GM23338 (cell line): ENCODE measurements around the gene GRIP2. TPM values are rescaled to one million over a fixed set of nuclear protein-coding genes. Genes with fewer than 3 reads are reported as not detected.

Source experiments
- ATAC-seq: fragments of 200-7000 bp; cut with Tn5 transposase; 3 replicates; pipeline ENCODE4 v1.9.1; 2020
- DNase-seq: peaks from one replicate; pipeline ENCODE4 v3.0.0-alpha.2; 2015; ENCODE audit warnings: low spot score
- H2AFZ ChIP-seq: fragments of 200-600 bp; sonication (generic); 2 replicates; pipeline ENCODE4 v1.8.0; 2016; ENCODE audit warnings: antibody characterized with exemption, mild to moderate bottlenecking, moderate library complexity
- H3F3A ChIP-seq: fragments of 200-600 bp; sonication (generic); replicated peaks from 2 replicates; pipeline ENCODE4 v1.8.0; 2017; ENCODE audit warnings: antibody characterized with exemption, mixed run types, low read depth
- H3K27ac ChIP-seq: fragments of 200-600 bp; sonication (generic); 2 replicates; pipeline ENCODE4 v1.6.1; 2016; ENCODE audit warnings: low read depth
- H3K27me3 ChIP-seq: fragments of 200-600 bp; sonication (generic); 2 replicates; pipeline ENCODE4 v1.8.0; 2016; ENCODE audit warnings: mild to moderate bottlenecking, mixed run types, moderate library complexity; ENCODE audit not compliant: insufficient read depth
- H3K36me3 ChIP-seq: fragments of 200-600 bp; sonication (generic); 2 replicates; pipeline ENCODE4 v1.8.0; 2016; ENCODE audit warnings: mild to moderate bottlenecking; ENCODE audit not compliant: insufficient read depth
- H3K4me1 ChIP-seq: fragments of 200-600 bp; sonication (generic); 2 replicates; pipeline ENCODE4 v1.8.0; 2016; ENCODE audit warnings: mild to moderate bottlenecking, moderate library complexity; ENCODE audit not compliant: insufficient read depth
- H3K4me2 ChIP-seq: fragments of 200-600 bp; sonication (generic); 2 replicates; pipeline ENCODE4 v1.7.1; 2017; ENCODE audit warnings: mixed run types
- H3K4me3 ChIP-seq: fragments of 200-600 bp; sonication (generic); 2 replicates; pipeline ENCODE4 v1.6.1; 2016; ENCODE audit warnings: mixed run types
- H3K79me2 ChIP-seq: fragments of 200-600 bp; sonication (generic); replicated peaks from 2 replicates; pipeline ENCODE4 v1.8.0; 2017; ENCODE audit warnings: mild to moderate bottlenecking; ENCODE audit not compliant: insufficient read depth
- H3K9me2 ChIP-seq: fragments of 200-600 bp; sonication (generic); 2 replicates; pipeline ENCODE4 v1.8.0; 2017; ENCODE audit not compliant: insufficient read depth
- H4K20me1 ChIP-seq: fragments of 200-600 bp; sonication (generic); replicated peaks from 2 replicates; pipeline ENCODE4 v1.8.0; 2017; ENCODE audit warnings: mild to moderate bottlenecking; ENCODE audit not compliant: insufficient read depth
- H3K27ac Mint-ChIP-seq: 2 replicates; pipeline ENCODE4 v1.8.0; 2020; ENCODE audit warnings: inconsistent platforms, mild to moderate bottlenecking, moderate library complexity, mixed read lengths
- H3K27me3 Mint-ChIP-seq: 3 replicates; pipeline ENCODE4 v1.8.0; 2022; ENCODE audit warnings: low read depth, mild to moderate bottlenecking, moderate library complexity, mixed read lengths, inconsistent platforms; ENCODE audit not compliant: insufficient read depth, poor library complexity
- H3K36me3 Mint-ChIP-seq: 3 replicates; pipeline ENCODE4 v1.8.0; 2021; ENCODE audit warnings: low read depth, mild to moderate bottlenecking, inconsistent platforms, moderate library complexity, mixed read lengths
- H3K4me1 Mint-ChIP-seq: 3 replicates; pipeline ENCODE4 v1.8.0; 2020; ENCODE audit warnings: mild to moderate bottlenecking, inconsistent platforms, mixed read lengths
- H3K4me3 Mint-ChIP-seq: 3 replicates; pipeline ENCODE4 v1.8.0; 2021; ENCODE audit warnings: moderate library complexity, mild to moderate bottlenecking, inconsistent platforms, mixed read lengths
- H3K9me3 Mint-ChIP-seq: 3 replicates; pipeline ENCODE4 v1.8.0; 2020; ENCODE audit warnings: moderate library complexity, mild to moderate bottlenecking, inconsistent platforms, mixed read lengths
- CREB1 ChIP-seq: fragments of 250-450 bp; sonication (Bioruptor Pico); IDR thresholded peaks from 2 replicates; pipeline ENCODE4 v1.5.0; 2020; ENCODE audit warnings: low read depth, mild to moderate bottlenecking, moderate library complexity
- CTCF ChIP-seq, 2 experiments: fragments of 200-600 bp in 1 of 2; sonication (generic) in 1 of 2; conservative IDR thresholded peaks; 2 replicates each; pipeline versions ENCODE4 v1.5.1 to v1.6.1; 2016 to 2017; ENCODE audit warnings: antibody characterized with exemption in 2 of 2, low read depth in 2 of 2, mild to moderate bottlenecking in 2 of 2, moderate library complexity in 1 of 2
- EZH2 ChIP-seq: fragments of 200-600 bp; sonication (generic); IDR thresholded peaks from one replicate; pipeline ENCODE4 v1.8.0; 2017; ENCODE audit warnings: antibody characterized with exemption, mild to moderate bottlenecking, low read depth; ENCODE audit not compliant: unreplicated experiment
- JUNB ChIP-seq: IDR thresholded peaks from one replicate; pipeline ENCODE4 v1.6.1; 2016; ENCODE audit warnings: antibody characterized with exemption; ENCODE audit not compliant: unreplicated experiment
- NANOG ChIP-seq: IDR thresholded peaks from 2 replicates; pipeline ENCODE4 v1.6.1; 2016; ENCODE audit warnings: antibody characterized with exemption, borderline replicate concordance
- POLR2AphosphoS5 ChIP-seq: IDR thresholded peaks from 2 replicates; pipeline ENCODE4 v1.6.1; 2016; ENCODE audit warnings: antibody characterized with exemption, low read depth
- STAT1 ChIP-seq: IDR thresholded peaks from one replicate; pipeline ENCODE4 v1.6.1; 2016; ENCODE audit warnings: antibody characterized with exemption; ENCODE audit not compliant: unreplicated experiment
- ZNF114 ChIP-seq: fragments of 250-450 bp; sonication (Bioruptor Pico); IDR thresholded peaks from 2 replicates; pipeline ENCODE4 v1.5.0; 2020; ENCODE audit warnings: mild to moderate bottlenecking, moderate library complexity
- ZNF331 ChIP-seq: fragments of 250-450 bp; sonication (Bioruptor Pico); IDR thresholded peaks from 2 replicates; pipeline ENCODE4 v1.5.0; 2020; ENCODE audit warnings: low read depth, mild to moderate bottlenecking, moderate library complexity
- polyA plus RNA-seq: library from polyadenylated mRNA; unstranded; fragments of >200 nt; fragmentation: Nextera tagmentation; extraction: Ambion mirVana; gene quantifications from 2 replicates; pipeline ENCODE4 v1.2.1, GENCODE V29; 2016
- total RNA-seq: library from RNA; depleted of rRNA; stranded (reverse); fragments of >200 nt; shearing (Covaris generic); gene quantifications from 2 replicates; pipeline ENCODE4 v1.2.3, GENCODE V29; 2014
- TF ChIP-seq, protein P1 (sequence below): IDR thresholded peaks from one replicate; pipeline ENCODE4 v1.6.1; 2018; ENCODE audit warnings: antibody characterized with exemption; ENCODE audit not compliant: unreplicated experiment
- TF ChIP-seq, protein P2 (sequence below): IDR thresholded peaks from 2 replicates; pipeline ENCODE4 v1.6.1; 2016; ENCODE audit warnings: antibody characterized with exemption
- TF ChIP-seq, protein P3 (sequence below): fragments of 250-450 bp; sonication (Bioruptor Pico); IDR thresholded peaks from 2 replicates; pipeline ENCODE4 v1.5.0; 2020; ENCODE audit warnings: mild to moderate bottlenecking, moderate library complexity

GRIP2 gene
- total and polyA plus RNA-seq, 2 experiments from 2014 or later: 3.6 to 5.8 TPM

DNA sequence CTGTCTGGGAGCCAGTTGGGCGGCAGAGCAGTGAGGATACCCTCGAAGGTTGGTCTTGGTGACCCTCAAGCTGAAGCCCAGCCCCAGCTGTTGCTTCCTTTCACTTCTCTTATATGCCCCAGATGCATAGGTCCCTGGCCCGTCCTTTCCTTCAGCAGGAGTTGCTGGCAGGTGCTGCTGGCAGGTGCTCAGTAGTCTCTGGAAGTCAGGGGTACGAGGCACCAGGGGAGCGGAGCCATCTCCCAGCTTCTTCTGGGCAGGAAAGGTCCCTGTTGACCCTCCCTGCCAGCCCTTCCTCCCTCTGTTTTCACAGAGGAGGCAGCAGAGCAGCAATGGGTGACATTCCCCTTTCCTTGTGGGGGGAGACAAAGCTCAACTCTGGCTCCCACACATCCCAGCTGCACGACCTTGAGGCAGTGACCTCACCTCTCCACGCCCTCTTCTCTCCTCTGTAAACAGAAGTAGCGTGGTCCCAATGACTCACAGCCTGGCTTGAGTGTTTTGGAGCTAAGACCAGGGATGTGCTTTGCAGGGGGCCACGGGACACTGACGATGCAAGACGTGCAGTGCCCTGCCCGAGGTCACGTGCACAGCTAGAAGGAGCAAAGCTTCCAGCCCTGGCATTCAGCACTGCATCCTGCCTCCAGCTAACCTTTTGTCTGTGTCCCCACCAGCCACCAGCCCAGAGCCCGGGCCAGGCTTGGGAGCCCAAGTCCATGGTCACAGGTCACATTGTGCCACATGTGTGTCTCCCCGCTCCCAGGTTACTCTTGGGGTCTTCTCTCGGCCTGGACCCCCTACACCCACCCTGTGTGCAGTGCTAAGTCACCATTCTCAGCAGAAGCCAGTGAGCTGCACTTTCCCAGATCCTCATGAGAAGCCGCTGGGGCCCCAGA lies 88.0 kb downstream of the GRIP2 start:
- Mint-ChIP-seq H3K27me3 (peaks cover 16% of the 10 kb centered on the region), H3K27ac (0 out of 2 replicates have a peak overlapping the region, but pooled peaks have one; percentile 70), H3K4me3 (no peak overlapping the region), H3K36me3 (peaks cover 66% of the 10 kb centered on the region), H3K4me1 (peaks cover under 1% of the 10 kb centered on the region; the same call in 1 of the 3 replicates), H3K9me3 (no peaks in the 10 kb centered on the region)
- Histone ChIP-seq H3F3A (0 out of 2 replicates have a peak, but pooled peaks cover under 1% of the 10 kb centered on the region), H3K27ac (no peak overlapping the region), H3K36me3 (peaks cover 54% of the 10 kb centered on the region), H3K79me2 (no peaks in the 10 kb centered on the region), H3K9me2 (no peaks in the 10 kb centered on the region), H3K4me1 (peaks cover under 1% of the 10 kb centered on the region; the same call in 1 of the 2 replicates), H3K27me3 (no peaks in the 10 kb centered on the region), H4K20me1 (peaks cover 14% of the 10 kb centered on the region; the same call in 1 of the 2 replicates), H2AFZ (no peak overlapping the region), H3K4me3 (no peak overlapping the region), H3K4me2 (no peak overlapping the region)
- TF ChIP-seq, protein P1, sequence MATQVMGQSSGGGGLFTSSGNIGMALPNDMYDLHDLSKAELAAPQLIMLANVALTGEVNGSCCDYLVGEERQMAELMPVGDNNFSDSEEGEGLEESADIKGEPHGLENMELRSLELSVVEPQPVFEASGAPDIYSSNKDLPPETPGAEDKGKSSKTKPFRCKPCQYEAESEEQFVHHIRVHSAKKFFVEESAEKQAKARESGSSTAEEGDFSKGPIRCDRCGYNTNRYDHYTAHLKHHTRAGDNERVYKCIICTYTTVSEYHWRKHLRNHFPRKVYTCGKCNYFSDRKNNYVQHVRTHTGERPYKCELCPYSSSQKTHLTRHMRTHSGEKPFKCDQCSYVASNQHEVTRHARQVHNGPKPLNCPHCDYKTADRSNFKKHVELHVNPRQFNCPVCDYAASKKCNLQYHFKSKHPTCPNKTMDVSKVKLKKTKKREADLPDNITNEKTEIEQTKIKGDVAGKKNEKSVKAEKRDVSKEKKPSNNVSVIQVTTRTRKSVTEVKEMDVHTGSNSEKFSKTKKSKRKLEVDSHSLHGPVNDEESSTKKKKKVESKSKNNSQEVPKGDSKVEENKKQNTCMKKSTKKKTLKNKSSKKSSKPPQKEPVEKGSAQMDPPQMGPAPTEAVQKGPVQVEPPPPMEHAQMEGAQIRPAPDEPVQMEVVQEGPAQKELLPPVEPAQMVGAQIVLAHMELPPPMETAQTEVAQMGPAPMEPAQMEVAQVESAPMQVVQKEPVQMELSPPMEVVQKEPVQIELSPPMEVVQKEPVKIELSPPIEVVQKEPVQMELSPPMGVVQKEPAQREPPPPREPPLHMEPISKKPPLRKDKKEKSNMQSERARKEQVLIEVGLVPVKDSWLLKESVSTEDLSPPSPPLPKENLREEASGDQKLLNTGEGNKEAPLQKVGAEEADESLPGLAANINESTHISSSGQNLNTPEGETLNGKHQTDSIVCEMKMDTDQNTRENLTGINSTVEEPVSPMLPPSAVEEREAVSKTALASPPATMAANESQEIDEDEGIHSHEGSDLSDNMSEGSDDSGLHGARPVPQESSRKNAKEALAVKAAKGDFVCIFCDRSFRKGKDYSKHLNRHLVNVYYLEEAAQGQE: no peak
- TF ChIP-seq ZNF331 (CRISPR knock-in tag) (no peak), CREB1 (CRISPR knock-in tag) (no peak), ZNF114 (CRISPR knock-in tag) (no peak), CTCF (conservative IDR thresholded peaks at IDR 0.05; ENCODE audit: low read depth in 2 of 2) (no peak), STAT1 (no peak), JUNB (no peak), NANOG (no peak), POLR2AphosphoS5 (no peak), EZH2 (no peak)
- TF ChIP-seq, protein P2, sequence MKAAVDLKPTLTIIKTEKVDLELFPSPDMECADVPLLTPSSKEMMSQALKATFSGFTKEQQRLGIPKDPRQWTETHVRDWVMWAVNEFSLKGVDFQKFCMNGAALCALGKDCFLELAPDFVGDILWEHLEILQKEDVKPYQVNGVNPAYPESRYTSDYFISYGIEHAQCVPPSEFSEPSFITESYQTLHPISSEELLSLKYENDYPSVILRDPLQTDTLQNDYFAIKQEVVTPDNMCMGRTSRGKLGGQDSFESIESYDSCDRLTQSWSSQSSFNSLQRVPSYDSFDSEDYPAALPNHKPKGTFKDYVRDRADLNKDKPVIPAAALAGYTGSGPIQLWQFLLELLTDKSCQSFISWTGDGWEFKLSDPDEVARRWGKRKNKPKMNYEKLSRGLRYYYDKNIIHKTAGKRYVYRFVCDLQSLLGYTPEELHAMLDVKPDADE: no peak
- TF ChIP-seq, protein P3, sequence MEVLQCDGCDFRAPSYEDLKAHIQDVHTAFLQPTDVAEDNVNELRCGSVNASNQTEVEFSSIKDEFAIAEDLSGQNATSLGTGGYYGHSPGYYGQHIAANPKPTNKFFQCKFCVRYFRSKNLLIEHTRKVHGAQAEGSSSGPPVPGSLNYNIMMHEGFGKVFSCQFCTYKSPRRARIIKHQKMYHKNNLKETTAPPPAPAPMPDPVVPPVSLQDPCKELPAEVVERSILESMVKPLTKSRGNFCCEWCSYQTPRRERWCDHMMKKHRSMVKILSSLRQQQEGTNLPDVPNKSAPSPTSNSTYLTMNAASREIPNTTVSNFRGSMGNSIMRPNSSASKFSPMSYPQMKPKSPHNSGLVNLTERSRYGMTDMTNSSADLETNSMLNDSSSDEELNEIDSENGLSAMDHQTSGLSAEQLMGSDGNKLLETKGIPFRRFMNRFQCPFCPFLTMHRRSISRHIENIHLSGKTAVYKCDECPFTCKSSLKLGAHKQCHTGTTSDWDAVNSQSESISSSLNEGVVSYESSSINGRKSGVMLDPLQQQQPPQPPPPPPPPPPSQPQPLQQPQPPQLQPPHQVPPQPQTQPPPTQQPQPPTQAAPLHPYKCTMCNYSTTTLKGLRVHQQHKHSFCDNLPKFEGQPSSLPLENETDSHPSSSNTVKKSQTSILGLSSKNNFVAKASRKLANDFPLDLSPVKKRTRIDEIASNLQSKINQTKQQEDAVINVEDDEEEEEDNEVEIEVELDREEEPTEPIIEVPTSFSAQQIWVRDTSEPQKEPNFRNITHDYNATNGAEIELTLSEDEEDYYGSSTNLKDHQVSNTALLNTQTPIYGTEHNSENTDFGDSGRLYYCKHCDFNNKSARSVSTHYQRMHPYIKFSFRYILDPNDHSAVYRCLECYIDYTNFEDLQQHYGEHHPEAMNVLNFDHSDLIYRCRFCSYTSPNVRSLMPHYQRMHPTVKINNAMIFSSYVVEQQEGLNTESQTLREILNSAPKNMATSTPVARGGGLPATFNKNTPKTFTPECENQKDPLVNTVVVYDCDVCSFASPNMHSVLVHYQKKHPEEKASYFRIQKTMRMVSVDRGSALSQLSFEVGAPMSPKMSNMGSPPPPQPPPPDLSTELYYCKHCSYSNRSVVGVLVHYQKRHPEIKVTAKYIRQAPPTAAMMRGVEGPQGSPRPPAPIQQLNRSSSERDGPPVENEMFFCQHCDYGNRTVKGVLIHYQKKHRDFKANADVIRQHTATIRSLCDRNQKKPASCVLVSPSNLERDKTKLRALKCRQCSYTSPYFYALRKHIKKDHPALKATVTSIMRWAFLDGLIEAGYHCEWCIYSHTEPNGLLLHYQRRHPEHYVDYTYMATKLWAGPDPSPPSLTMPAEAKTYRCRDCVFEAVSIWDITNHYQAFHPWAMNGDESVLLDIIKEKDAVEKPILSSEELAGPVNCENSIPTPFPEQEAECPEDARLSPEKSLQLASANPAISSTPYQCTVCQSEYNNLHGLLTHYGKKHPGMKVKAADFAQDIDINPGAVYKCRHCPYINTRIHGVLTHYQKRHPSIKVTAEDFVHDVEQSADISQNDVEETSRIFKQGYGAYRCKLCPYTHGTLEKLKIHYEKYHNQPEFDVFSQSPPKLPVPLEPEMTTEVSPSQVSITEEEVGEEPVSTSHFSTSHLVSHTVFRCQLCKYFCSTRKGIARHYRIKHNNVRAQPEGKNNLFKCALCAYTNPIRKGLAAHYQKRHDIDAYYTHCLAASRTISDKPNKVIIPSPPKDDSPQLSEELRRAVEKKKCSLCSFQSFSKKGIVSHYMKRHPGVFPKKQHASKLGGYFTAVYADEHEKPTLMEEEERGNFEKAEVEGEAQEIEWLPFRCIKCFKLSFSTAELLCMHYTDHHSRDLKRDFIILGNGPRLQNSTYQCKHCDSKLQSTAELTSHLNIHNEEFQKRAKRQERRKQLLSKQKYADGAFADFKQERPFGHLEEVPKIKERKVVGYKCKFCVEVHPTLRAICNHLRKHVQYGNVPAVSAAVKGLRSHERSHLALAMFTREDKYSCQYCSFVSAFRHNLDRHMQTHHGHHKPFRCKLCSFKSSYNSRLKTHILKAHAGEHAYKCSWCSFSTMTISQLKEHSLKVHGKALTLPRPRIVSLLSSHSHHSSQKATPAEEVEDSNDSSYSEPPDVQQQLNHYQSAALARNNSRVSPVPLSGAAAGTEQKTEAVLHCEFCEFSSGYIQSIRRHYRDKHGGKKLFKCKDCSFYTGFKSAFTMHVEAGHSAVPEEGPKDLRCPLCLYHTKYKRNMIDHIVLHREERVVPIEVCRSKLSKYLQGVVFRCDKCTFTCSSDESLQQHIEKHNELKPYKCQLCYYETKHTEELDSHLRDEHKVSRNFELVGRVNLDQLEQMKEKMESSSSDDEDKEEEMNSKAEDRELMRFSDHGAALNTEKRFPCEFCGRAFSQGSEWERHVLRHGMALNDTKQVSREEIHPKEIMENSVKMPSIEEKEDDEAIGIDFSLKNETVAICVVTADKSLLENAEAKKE (CRISPR knock-in tag): no peak
- DNase-seq (no peak), ATAC-seq (no peak)
